ENCODE measurements around the gene CCDC32. TPM values are rescaled to one million over a fixed set of nuclear protein-coding genes. Genes with fewer than 3 reads are reported as not detected.

The CCDC32 gene
- total RNA-seq, 1 experiment from 2014 or later, result 12.8 TPM

- ChIA-PET CTCF (interaction anchor here (1.0 to 1.6 kb wide), 2 partner anchors 9 to 172 kb away, joined by 3 read pairs; no protein-coding TSS in a partner anchor), POLR2A (interaction anchor here (1.7 kb wide), 1 partner anchor 65 kb away, joined by 4 read pairs; no protein-coding TSS in a partner anchor)
- 0 out of 2 replicates have a peak overlapping the region, but pooled peaks have one; percentile 19 for H3K4me3 Mint-ChIP-seq
- ATAC-seq, result no peak
- no peak for DNase-seq (ENCODE audit: low spot score)
- no peaks in the 10 kb centered on the region for H3K9me3 Mint-ChIP-seq
- H3K27ac Mint-ChIP-seq, result no peak overlapping the region
- TF ChIP-seq E2F4 (CRISPR knock-in tag; IDR thresholded peaks at IDR 0.05; ENCODE audit: borderline replicate concordance, low read depth) (no peak), JUN (CRISPR knock-in tag; IDR thresholded peaks at IDR 0.05) (no peak), CREB1 (CRISPR knock-in tag; IDR thresholded peaks at IDR 0.05) (no peak), SMAD4 (CRISPR knock-in tag; IDR thresholded peaks at IDR 0.05) (no peak), HMGA2 (CRISPR knock-in tag; IDR thresholded peaks at IDR 0.05) (no peak), MAX (CRISPR knock-in tag; IDR thresholded peaks at IDR 0.05) (no peak), PREB (CRISPR knock-in tag; IDR thresholded peaks at IDR 0.05; ENCODE audit: borderline replicate concordance) (no peak), MXD4 (CRISPR knock-in tag; IDR thresholded peaks at IDR 0.05; ENCODE audit: borderline replicate concordance) (no peak), ELF4 (CRISPR knock-in tag; IDR thresholded peaks at IDR 0.05; ENCODE audit: low read depth) (no peak), OVOL2 (CRISPR knock-in tag; IDR thresholded peaks at IDR 0.05; ENCODE audit: borderline replicate concordance) (no peak), ERG (CRISPR knock-in tag; IDR thresholded peaks at IDR 0.05) (no peak), MYBL2 (CRISPR knock-in tag; IDR thresholded peaks at IDR 0.05) (no peak), FOXP4 (CRISPR knock-in tag; IDR thresholded peaks at IDR 0.05) (no peak), TEAD1 (CRISPR knock-in tag; IDR thresholded peaks at IDR 0.05) (no peak), ZNF423 (CRISPR knock-in tag; IDR thresholded peaks at IDR 0.05) (no peak), ZNF232 (CRISPR knock-in tag; IDR thresholded peaks at IDR 0.05) (no peak), CTCF (IDR thresholded peaks at IDR 0.05) (no peak)
- H3K36me3 Mint-ChIP-seq, result no peaks in the 10 kb centered on the region
- peaks cover 63% of the 10 kb centered on the region for H3K27me3 Mint-ChIP-seq (ENCODE audit: low read depth)
- peaks cover 22% of the 10 kb centered on the region for H3K4me1 Mint-ChIP-seq
Observed at GRCh38 chr15:40510201-40510600, 54.6 kb downstream of the CCDC32 start.

- TF ChIP-seq FOXP1 (CRISPR knock-in tag; IDR thresholded peaks at IDR 0.05; ENCODE audit: borderline replicate concordance) (no peak), SMAD4 (CRISPR knock-in tag; IDR thresholded peaks at IDR 0.05) (no peak), JUN (CRISPR knock-in tag; IDR thresholded peaks at IDR 0.05) (no peak), KAT7 (CRISPR knock-in tag; IDR thresholded peaks at IDR 0.05; ENCODE audit: borderline replicate concordance) (no peak), E2F4 (CRISPR knock-in tag; IDR thresholded peaks at IDR 0.05; ENCODE audit: borderline replicate concordance, low read depth) (no peak)
- CTCF ChIA-PET, result interaction anchor here (0.9 to 2.1 kb wide), 6 partner anchors 11 to 170 kb away, joined by 3 to 18 read pairs (median 4); partner anchors contain the start of genes BAHD1 and CCDC9B
- Mint-ChIP-seq H3K4me1 (peaks cover 22% of the 10 kb centered on the region), H3K4me3 (no peak overlapping the region), H3K27ac (no peak overlapping the region), H3K9me3 (no peaks in the 10 kb centered on the region), H3K36me3 (no peaks in the 10 kb centered on the region), H3K27me3 (ENCODE audit: low read depth) (peaks cover 57% of the 10 kb centered on the region)
- POLR2A ChIA-PET, result no interaction called here
- no peak for ATAC-seq
- no peak for DNase-seq (ENCODE audit: low spot score)
Observed at GRCh38 chr15:40508216-40508615, 56.6 kb downstream of the CCDC32 start.
